Superior temporal gyrus (tissue), 1 donor: Measurements from ENCODE around the gene ZNF426.

Experiments
- DNase-seq: peaks from one replicate; pipeline ENCODE4 v3.0.0-alpha.2; 2016; ENCODE audit errors: extremely low spot score

ZNF426 gene

GRCh38 chr19:9498183-9498902 lies 40.1 kb downstream of the ZNF426 start, which contains the start of gene ZNF560:
TSS of gene ZNF560 (minus strand) at chr19:9498616. CDS start at chr19:9475313, 23,303 bp downstream.
- DNase-seq = no peak

- DNase-seq = no peak
Observed at GRCh38 chr19:9494096-9494495, 44.3 kb downstream of the ZNF426 start.

GRCh38 chr19:9487016-9487415 lies 51.4 kb downstream of the ZNF426 start:
- no peak for DNase-seq

- no peak for DNase-seq
Observed at GRCh38 chr19:9485140-9485539, 53.3 kb downstream of the ZNF426 start.

- no peak for DNase-seq
Observed at GRCh38 chr19:9474975-9475374, 63.5 kb downstream of the ZNF426 start.
